ENCODE measurements around the gene FRAS1. TPM values are rescaled to one million over a fixed set of nuclear protein-coding genes. Genes with fewer than 3 reads are reported as not detected.
"Not testable (repeated sequence)": the region's sequence is repeated elsewhere in the genome, so short reads cannot be mapped to it uniquely, and the experiment has no call there.

FRAS1 gene
- total and polyA plus RNA-seq, 3 experiments from 2014 or later = not detected

- Mint-ChIP-seq H3K36me3 (no peaks in the 10 kb centered on the region), H3K27ac (no peak overlapping the region), H3K4me1 (no peaks in the 10 kb centered on the region), H3K9me3 (peaks cover 0 to 4% (median 0%) of the 10 kb centered on the region in 5 donors), H3K4me3 (no peak overlapping the region), H3K27me3 (peaks cover 2 to 3% of the 10 kb centered on the region in 2 donors)
- no peaks in the 10 kb centered on the region for H3K36me3 ChIP-seq (ENCODE audit: insufficient read depth, low read length)
- no peaks in the 10 kb centered on the region for H3K9me3 ChIP-seq (ENCODE audit: low read length)
- ChIA-PET CTCF (no interaction called here), POLR2A (no interaction called here)
- H3K4me3 ChIP-seq (ENCODE audit: low read length) = no peak overlapping the region
- no peak for DNase-seq
- H3K4me1 ChIP-seq (ENCODE audit: insufficient read depth, low read length) = no peaks in the 10 kb centered on the region
- H3K27ac ChIP-seq (ENCODE audit: low read depth, low read length) = no peak overlapping the region
- H3K27me3 ChIP-seq (ENCODE audit: insufficient read depth, low read length, poor library complexity, severe bottlenecking) = no peaks in the 10 kb centered on the region
Observed at GRCh38 chr4:78325271-78326157, 268.4 kb downstream of the FRAS1 start.

GRCh38 chr4:78328591-78328990 lies 271.5 kb downstream of the FRAS1 start:
- H3K4me3 ChIP-seq (ENCODE audit: low read length); H3K36me3 Mint-ChIP-seq; H3K27me3 ChIP-seq (ENCODE audit: insufficient read depth, low read length, poor library complexity, severe bottlenecking); H3K27ac Mint-ChIP-seq; H3K4me1 ChIP-seq (ENCODE audit: insufficient read depth, low read length); H3K27ac ChIP-seq (ENCODE audit: low read depth, low read length); POLR2A ChIA-PET; H3K36me3 ChIP-seq (ENCODE audit: insufficient read depth, low read length); H3K4me1 Mint-ChIP-seq; H3K4me3 Mint-ChIP-seq; CTCF ChIA-PET; H3K9me3 ChIP-seq (ENCODE audit: low read length); H3K9me3 Mint-ChIP-seq; H3K27me3 Mint-ChIP-seq; DNase-seq: not testable (repeated sequence)

- CTCF ChIA-PET = no interaction called here
- Histone ChIP-seq H3K4me1 (ENCODE audit: insufficient read depth, low read length) (no peaks in the 10 kb centered on the region), H3K4me3 (ENCODE audit: low read length) (no peak overlapping the region), H3K9me3 (ENCODE audit: low read length) (no peaks in the 10 kb centered on the region), H3K27ac (ENCODE audit: low read depth, low read length) (no peak overlapping the region), H3K36me3 (ENCODE audit: insufficient read depth, low read length) (no peaks in the 10 kb centered on the region), H3K27me3 (ENCODE audit: insufficient read depth, low read length, poor library complexity, severe bottlenecking) (no peaks in the 10 kb centered on the region)
- H3K4me1 Mint-ChIP-seq = no peaks in the 10 kb centered on the region
- H3K36me3 Mint-ChIP-seq = no peaks in the 10 kb centered on the region
- no peak for DNase-seq
- no peak overlapping the region for H3K27ac Mint-ChIP-seq
- H3K27me3 Mint-ChIP-seq = peaks cover 0 to under 1% of the 10 kb centered on the region in 2 donors
- no peak overlapping the region for H3K4me3 Mint-ChIP-seq
- POLR2A ChIA-PET = no interaction called here
- H3K9me3 Mint-ChIP-seq = peaks cover 0 to 2% (median 0%) of the 10 kb centered on the region in 5 donors
Observed at GRCh38 chr4:78331186-78331585, 274.1 kb downstream of the FRAS1 start.

- no peaks in the 10 kb centered on the region for H3K4me1 ChIP-seq (ENCODE audit: insufficient read depth, low read length)
- Mint-ChIP-seq H3K9me3 (peaks cover 0 to 2% (median 0%) of the 10 kb centered on the region in 5 donors), H3K4me3 (no peak overlapping the region), H3K4me1 (no peaks in the 10 kb centered on the region), H3K36me3 (no peaks in the 10 kb centered on the region), H3K27ac (no peak overlapping the region), H3K27me3 (no peaks in the 10 kb centered on the region)
- H3K27ac ChIP-seq (ENCODE audit: low read depth, low read length) = no peak overlapping the region
- no peaks in the 10 kb centered on the region for H3K27me3 ChIP-seq (ENCODE audit: insufficient read depth, low read length, poor library complexity, severe bottlenecking)
- no peak for DNase-seq
- ChIA-PET CTCF (no interaction called here), POLR2A (no interaction called here)
- no peaks in the 10 kb centered on the region for H3K36me3 ChIP-seq (ENCODE audit: insufficient read depth, low read length)
- no peaks in the 10 kb centered on the region for H3K9me3 ChIP-seq (ENCODE audit: low read length)
- no peak overlapping the region for H3K4me3 ChIP-seq (ENCODE audit: low read length)
Observed at GRCh38 chr4:78331965-78332364, 274.8 kb downstream of the FRAS1 start.

- Mint-ChIP-seq H3K27ac (no peak overlapping the region), H3K4me3 (no peak overlapping the region), H3K36me3 (no peaks in the 10 kb centered on the region), H3K4me1 (no peaks in the 10 kb centered on the region), H3K9me3 (peaks cover 0 to 2% (median 0%) of the 10 kb centered on the region in 5 donors), H3K27me3 (no peaks in the 10 kb centered on the region)
- Histone ChIP-seq H3K27me3 (ENCODE audit: insufficient read depth, low read length, poor library complexity, severe bottlenecking) (no peaks in the 10 kb centered on the region), H3K36me3 (ENCODE audit: insufficient read depth, low read length) (no peaks in the 10 kb centered on the region), H3K9me3 (ENCODE audit: low read length) (no peaks in the 10 kb centered on the region), H3K27ac (ENCODE audit: low read depth, low read length) (no peak overlapping the region), H3K4me3 (ENCODE audit: low read length) (no peak overlapping the region), H3K4me1 (ENCODE audit: insufficient read depth, low read length) (no peaks in the 10 kb centered on the region)
- no peak for DNase-seq
- ChIA-PET CTCF (no interaction called here), POLR2A (no interaction called here)
Observed at GRCh38 chr4:78332976-78333375, 275.9 kb downstream of the FRAS1 start.

GRCh38 chr4:78336093-78336943 lies 279.2 kb downstream of the FRAS1 start:
- Mint-ChIP-seq H3K4me3 (no peak overlapping the region), H3K4me1 (no peaks in the 10 kb centered on the region), H3K27ac (no peak overlapping the region), H3K36me3 (no peaks in the 10 kb centered on the region), H3K9me3 (no peaks in the 10 kb centered on the region), H3K27me3 (peaks cover 2 to 6% of the 10 kb centered on the region in 2 donors)
- no peaks in the 10 kb centered on the region for H3K36me3 ChIP-seq (ENCODE audit: insufficient read depth, low read length)
- ChIA-PET CTCF (no interaction called here), POLR2A (no interaction called here)
- H3K4me1 ChIP-seq (ENCODE audit: insufficient read depth, low read length) = no peaks in the 10 kb centered on the region
- H3K27me3 ChIP-seq (ENCODE audit: insufficient read depth, low read length, poor library complexity, severe bottlenecking) = no peaks in the 10 kb centered on the region
- H3K4me3 ChIP-seq (ENCODE audit: low read length) = no peak overlapping the region
- no peaks in the 10 kb centered on the region for H3K9me3 ChIP-seq (ENCODE audit: low read length)
- no peak for DNase-seq
- no peak overlapping the region for H3K27ac ChIP-seq (ENCODE audit: low read depth, low read length)

GRCh38 chr4:78337244-78338020 lies 280.3 kb downstream of the FRAS1 start:
- Histone ChIP-seq H3K36me3 (ENCODE audit: insufficient read depth, low read length) (no peaks in the 10 kb centered on the region), H3K27ac (ENCODE audit: low read depth, low read length) (no peak overlapping the region), H3K9me3 (ENCODE audit: low read length) (no peaks in the 10 kb centered on the region), H3K4me1 (ENCODE audit: insufficient read depth, low read length) (no peaks in the 10 kb centered on the region), H3K27me3 (ENCODE audit: insufficient read depth, low read length, poor library complexity, severe bottlenecking) (no peaks in the 10 kb centered on the region), H3K4me3 (ENCODE audit: low read length) (no peak overlapping the region)
- DNase-seq = no peak
- Mint-ChIP-seq H3K9me3 (no peaks in the 10 kb centered on the region), H3K27ac (no peak overlapping the region), H3K27me3 (peaks cover 6 to 10% of the 10 kb centered on the region in 2 donors), H3K4me3 (no peak overlapping the region), H3K4me1 (no peaks in the 10 kb centered on the region), H3K36me3 (no peaks in the 10 kb centered on the region)
- ChIA-PET POLR2A (no interaction called here), CTCF (no interaction called here)

- Mint-ChIP-seq H3K4me3 (no peak overlapping the region), H3K27ac (no peak overlapping the region), H3K27me3 (peaks cover 6 to 10% of the 10 kb centered on the region in 2 donors), H3K9me3 (no peaks in the 10 kb centered on the region), H3K36me3 (no peaks in the 10 kb centered on the region), H3K4me1 (no peaks in the 10 kb centered on the region)
- Histone ChIP-seq H3K27ac (ENCODE audit: low read depth, low read length) (no peak overlapping the region), H3K36me3 (ENCODE audit: insufficient read depth, low read length) (no peaks in the 10 kb centered on the region), H3K4me1 (ENCODE audit: insufficient read depth, low read length) (no peaks in the 10 kb centered on the region), H3K27me3 (ENCODE audit: insufficient read depth, low read length, poor library complexity, severe bottlenecking) (no peaks in the 10 kb centered on the region), H3K4me3 (ENCODE audit: low read length) (no peak overlapping the region), H3K9me3 (ENCODE audit: low read length) (no peaks in the 10 kb centered on the region)
- ChIA-PET POLR2A (no interaction called here), CTCF (no interaction called here)
- no peak for DNase-seq
Observed at GRCh38 chr4:78342125-78342524, 285.0 kb downstream of the FRAS1 start.
